ENCODE measurements around the gene FAM107B.
A peak's percentile ranks its signal among the peaks of the same experiment; 100 is the strongest.

The FAM107B gene

GRCh38 chr10:14527134-14527844 lies 247.4 kb downstream of the FAM107B start:
- no peak for DNase-seq

DNA sequence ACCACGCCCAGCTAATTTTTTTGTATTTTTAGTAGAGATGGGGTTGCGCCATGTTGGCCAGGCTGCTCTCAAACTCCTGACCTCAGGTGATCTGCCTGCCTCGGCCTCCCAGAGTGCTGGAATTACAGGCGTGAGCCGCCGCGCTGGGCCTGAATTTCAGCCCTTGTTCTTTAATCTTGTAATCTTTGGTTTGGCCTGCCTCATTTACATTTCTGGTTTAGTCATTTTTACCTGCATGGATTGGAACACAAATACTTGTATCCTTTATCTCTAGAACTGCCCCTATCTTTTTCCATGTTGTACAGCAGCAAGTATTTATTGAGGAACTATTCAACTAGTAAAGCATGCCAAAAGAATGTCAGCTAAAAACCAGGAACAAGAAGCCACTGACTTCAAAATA lies 248.4 kb downstream of the FAM107B start:
- DNase-seq = no peak

- DNase-seq = no peak
Observed at GRCh38 chr10:14524691-14525324, 249.9 kb downstream of the FAM107B start.

DNA sequence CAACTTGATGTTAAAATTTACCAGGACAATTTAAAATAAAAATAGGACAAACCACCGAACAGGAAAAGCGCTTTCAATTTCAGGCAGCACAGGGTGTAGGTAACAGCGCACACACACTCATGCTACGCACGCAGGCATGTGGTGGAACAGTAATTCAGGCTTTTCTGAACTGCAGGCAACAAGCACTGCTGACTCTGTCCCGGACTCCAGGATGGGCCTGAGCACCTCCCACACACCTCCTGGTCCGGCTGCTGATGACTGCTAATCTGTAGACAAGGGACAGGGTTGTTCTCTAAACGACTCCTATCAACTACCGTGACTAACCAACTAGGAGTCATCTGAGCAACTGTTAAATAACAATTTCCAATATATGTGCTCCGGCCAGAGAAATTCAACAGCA lies 251.4 kb downstream of the FAM107B start:
- no peak for DNase-seq

GRCh38 chr10:14519785-14520184 lies 254.9 kb downstream of the FAM107B start:
- no peak for DNase-seq

GRCh38 chr10:14518149-14518548 lies 256.5 kb downstream of the FAM107B start:
- no peak for DNase-seq

GRCh38 chr10:14513123-14513522 lies 261.6 kb downstream of the FAM107B start:
- DNase-seq = no peak

DNA sequence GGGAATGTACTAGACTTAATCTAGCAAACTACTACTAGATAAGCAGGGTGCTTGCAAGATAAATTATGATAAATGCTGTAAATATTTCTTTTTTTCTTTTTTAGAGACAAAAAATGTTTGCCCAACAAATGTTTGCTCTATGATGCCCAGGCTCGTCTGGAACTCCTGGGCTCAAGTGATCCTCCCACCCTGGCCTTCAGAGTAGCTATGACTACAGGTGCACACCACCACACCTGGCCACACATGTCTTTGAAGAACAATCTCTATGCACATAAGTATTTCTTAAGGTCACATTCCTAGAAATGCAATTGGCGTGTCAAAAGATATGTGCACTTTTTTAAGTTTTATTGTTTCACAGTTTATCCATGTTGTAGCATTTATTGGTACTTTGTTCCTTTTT lies 264.4 kb downstream of the FAM107B start:
- no peak for DNase-seq

- no peak for DNase-seq
Observed at GRCh38 chr10:14508725-14509124, 266.0 kb downstream of the FAM107B start.

DNA sequence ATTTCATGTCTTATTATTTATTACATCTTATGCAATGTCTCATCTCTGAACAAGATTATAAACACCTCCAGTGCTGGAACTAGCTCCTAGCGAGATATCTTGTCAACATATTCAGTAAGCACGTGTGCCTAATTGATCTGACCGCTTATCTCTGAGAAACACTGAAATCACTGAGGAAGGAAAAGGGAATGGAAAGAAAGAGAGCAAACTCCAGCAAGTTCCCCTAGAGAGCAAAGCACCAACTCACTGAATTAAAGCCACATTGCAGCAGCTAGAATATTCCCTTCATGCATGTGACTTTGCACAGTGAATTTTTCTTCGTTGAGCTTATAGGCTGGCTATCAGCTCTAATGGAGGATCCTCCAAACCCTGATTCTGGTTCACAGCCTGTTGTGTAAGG lies 266.9 kb downstream of the FAM107B start:
- DNase-seq = no peak

- DNase-seq = no peak
Observed at GRCh38 chr10:14507176-14507575, 267.5 kb downstream of the FAM107B start.

GRCh38 chr10:14502431-14502830 lies 272.3 kb downstream of the FAM107B start:
- DNase-seq = no peak

GRCh38 chr10:14500172-14500765 lies 274.4 kb downstream of the FAM107B start:
- no peak for DNase-seq

DNA sequence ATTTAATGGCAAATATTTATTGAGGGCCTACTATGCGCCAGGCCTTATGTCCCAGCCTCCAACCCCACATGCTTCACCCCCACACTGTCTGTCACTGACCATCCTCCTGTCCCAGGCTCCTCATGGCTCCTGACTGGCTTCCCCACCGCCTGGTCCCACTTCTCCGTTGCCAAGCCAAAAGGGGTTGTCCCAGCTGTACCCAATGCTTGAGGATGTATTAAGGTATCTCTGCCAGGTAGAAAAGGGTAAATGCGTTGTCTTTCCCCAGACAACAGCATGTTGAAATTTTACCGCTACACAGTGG lies 275.1 kb downstream of the FAM107B start:
- DNase-seq = no peak

DNA sequence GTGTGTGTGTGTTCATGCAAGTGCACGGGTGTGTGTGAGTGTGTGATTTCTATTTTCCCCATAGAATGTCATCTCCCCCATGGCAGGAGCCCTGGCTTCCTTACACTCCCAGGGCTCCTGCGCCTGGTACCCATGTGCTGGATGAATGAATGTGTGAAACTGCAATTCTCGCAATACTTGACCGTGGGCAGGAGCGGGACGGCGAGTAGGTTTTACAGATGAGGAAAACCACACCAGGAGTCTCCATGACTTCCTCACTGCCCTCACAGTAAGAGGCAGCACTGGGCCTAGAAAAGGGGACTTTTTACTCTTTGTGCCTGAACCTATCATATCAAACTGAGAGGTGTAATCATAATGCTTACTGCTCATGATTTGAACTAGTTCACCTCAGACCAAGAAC lies 276.4 kb downstream of the FAM107B start:
- no peak for DNase-seq

DNA sequence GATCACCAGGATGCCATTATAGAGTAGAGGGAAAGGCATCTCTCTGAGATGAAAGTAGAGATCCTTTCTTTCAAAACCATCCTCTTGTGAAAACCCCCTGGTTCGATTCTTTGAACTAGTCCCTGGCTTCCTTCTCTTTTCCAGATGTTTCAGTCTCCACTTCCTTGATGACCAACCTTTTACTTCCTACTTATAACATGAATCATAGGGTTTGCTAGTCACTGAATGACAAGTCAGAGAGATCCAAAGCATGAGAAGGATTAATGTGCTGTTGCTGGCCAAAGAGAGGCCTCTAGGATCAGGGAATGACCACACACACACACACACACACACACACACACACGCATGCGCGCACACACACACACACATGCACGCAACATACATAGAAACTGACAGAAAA lies 282.9 kb downstream of the FAM107B start:
- DNase-seq = no peak

- DNase-seq = no peak
Observed at GRCh38 chr10:14489522-14490177, 285.0 kb downstream of the FAM107B start.

DNA sequence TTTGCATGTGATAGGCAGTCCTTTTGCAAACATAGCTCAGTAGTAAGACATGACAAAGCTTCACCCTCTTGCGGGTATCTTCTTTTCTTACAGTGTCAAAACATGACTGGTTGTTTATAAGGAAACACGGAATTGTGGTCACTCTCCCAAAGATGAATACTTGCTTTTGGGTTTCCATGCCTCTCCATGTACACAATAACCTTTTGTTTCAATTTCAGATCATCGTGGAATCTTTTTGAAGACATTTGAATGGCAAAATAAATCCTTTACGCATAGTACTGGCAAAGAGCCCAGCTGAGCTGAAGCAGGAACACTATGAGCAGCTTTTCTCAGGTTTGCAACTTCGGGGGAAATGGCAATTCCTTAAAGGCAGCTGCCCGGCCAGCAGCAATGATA lies 287.2 kb downstream of the FAM107B start:
- no peak for DNase-seq

GRCh38 chr10:14486777-14487487 lies 287.8 kb downstream of the FAM107B start:
- DNase-seq = no peak

DNA sequence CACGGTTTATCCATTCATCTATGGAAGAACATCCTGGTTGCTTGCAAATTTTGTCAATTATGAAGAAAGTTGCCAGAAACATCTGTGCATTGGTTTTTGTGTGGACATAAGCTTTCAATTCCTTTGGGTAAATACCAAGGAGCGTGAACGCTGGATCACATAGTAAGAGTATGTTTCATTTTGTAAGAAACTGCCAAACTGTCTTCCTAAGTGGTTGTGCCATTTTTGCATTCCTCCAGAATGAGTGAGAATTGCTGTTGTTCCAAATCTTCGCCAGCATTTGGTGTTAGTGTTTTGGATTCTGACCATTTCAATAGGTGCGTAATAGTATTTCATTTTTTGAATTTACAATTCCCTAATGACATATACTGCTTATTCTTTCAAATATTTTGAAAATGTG lies 288.7 kb downstream of the FAM107B start:
- no peak for DNase-seq

DNA sequence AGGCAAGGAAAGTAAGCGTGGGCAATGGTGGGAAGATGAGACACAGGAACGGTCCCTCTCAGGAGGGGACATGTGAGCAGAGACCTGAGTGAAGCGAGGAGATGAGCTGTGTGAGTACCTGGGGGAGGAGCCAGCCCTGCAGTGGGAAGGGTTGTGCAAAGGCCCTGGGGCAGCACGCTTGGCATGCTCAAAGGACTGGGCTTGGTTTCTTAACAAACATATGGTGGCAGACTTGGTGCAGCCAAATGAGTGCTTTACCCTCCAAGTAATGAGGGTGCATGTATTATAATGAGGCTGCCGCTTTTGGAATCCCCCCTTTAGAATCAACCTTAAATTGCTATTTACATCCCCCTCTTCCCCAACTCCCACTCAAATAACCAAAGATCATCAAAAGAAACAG lies 291.3 kb downstream of the FAM107B start:
- no peak for DNase-seq

- no peak for DNase-seq
Observed at GRCh38 chr10:14481752-14482151, 292.9 kb downstream of the FAM107B start.

DNA sequence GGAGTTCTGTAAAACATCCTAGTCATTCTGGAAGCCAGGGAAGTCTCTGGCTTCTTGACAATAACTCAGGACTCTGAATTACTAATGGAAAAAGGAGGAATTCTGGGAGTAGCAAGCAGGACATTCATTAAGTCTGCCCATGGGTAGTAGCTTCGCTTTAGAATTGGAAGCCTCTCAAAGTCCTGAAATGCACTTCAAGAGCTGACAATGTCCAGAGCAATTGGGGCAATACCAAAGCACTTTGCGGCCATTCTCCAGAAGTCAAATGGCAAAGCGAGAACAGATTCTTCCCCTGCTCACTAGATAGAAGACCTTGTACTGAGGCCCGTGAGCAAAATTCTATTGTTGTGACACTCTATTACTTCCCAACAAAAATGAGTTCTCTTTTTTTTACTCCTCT lies 293.7 kb downstream of the FAM107B start:
- DNase-seq = no peak

- peak; percentile 99 for DNase-seq
Observed at GRCh38 chr10:14478604-14479003, 296.1 kb downstream of the FAM107B start.
